ENCODE results near the gene C11orf52.
A peak's percentile ranks its signal among the peaks of the same experiment; 100 is the strongest.

Gene C11orf52

DNA sequence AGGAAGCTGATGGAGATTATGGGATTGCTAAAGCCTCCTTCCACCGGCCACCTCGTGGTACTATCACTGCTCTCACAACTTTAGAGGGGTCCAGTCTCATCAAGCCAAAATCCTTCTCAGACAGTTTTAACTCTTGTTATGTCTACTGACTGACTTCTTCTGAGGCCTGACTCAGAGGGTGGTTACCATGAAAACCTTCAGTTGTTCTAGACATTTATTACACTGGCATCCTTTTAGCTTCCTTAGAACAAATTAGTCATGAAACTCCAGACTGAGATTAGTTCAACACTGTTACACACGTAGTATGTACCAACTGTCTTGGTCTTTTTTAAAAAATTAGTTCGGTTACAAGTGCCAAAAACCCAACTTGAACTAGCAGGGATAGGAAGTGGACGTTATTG is 25.9 kb downstream of the C11orf52 start:
- peak; percentile 89 for DNase-seq (ENCODE audit: low read depth)
- TF ChIP-seq, protein P1, sequence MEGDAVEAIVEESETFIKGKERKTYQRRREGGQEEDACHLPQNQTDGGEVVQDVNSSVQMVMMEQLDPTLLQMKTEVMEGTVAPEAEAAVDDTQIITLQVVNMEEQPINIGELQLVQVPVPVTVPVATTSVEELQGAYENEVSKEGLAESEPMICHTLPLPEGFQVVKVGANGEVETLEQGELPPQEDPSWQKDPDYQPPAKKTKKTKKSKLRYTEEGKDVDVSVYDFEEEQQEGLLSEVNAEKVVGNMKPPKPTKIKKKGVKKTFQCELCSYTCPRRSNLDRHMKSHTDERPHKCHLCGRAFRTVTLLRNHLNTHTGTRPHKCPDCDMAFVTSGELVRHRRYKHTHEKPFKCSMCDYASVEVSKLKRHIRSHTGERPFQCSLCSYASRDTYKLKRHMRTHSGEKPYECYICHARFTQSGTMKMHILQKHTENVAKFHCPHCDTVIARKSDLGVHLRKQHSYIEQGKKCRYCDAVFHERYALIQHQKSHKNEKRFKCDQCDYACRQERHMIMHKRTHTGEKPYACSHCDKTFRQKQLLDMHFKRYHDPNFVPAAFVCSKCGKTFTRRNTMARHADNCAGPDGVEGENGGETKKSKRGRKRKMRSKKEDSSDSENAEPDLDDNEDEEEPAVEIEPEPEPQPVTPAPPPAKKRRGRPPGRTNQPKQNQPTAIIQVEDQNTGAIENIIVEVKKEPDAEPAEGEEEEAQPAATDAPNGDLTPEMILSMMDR (conservative IDR thresholded peaks at IDR 0.05; ENCODE audit: low read depth, low read length): no peak
- no peak overlapping the region for H3K4me3 ChIP-seq (ENCODE audit: low read depth, low read length)

DNA sequence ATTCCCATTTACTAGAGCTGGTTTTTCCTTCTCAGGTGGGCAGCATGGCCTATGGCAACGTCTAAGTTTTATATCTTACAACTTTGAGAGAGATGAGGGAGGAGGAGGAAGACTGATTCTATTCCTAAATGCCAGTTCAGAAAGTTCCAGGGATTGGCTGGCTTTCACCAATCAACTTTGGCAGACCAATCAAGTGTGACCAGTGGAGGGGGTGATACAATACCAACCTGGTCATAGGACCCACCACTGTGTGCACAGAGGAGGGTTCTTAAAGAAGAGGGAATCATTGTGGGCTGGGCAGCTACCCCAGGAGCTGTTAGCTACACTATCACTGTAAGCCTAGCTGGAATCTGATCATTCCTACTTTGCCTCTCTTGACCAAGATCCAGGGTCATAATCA is 26.5 kb downstream of the C11orf52 start:
- no peak overlapping the region for H3K4me3 ChIP-seq (ENCODE audit: low read depth, low read length)
- TF ChIP-seq, protein P1 (conservative IDR thresholded peaks at IDR 0.05; ENCODE audit: low read depth, low read length): no peak
- no peak for DNase-seq (ENCODE audit: low read depth)

DNA sequence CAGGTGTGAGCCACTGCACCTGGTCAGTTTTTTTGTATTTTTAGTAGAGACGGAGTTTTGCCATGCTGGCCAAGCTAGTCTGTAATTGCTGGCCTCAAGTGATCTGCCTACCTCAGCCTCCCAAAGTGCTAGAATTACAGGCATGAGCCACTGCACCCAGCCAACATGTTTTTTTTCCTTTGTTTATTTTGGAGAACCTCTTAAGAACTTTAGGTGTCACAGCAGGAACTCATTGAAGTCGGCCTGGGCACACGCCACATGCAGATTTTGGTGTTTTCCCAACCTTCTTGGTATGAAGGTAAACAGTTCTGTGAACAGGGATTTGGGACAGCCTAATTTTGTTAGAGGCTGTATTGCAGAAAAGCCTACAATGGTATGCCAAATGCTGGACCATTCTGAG is 27.8 kb downstream of the C11orf52 start:
- TF ChIP-seq, protein P1 (conservative IDR thresholded peaks at IDR 0.05; ENCODE audit: low read depth, low read length): no peak

DNA sequence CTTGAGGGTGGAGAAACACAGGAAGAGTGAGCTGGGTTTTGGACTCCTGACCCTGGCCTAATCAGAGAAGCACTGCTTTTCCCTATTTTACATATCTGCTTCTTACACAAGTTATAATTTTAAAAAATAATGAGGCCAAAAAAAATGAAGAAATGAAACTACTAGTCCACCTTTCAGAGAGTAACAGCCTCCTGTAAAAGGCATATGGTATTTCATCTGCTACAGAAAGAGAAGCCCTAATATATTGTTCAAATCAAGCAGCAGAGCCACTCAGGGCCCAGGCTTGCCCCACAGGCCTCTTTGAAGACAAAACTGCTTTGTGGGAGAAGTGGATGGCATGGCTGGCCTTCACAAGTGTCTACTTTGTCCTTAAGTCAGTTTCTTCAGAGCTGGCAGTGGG is 28.4 kb downstream of the C11orf52 start:
- TF ChIP-seq, protein P1 (conservative IDR thresholded peaks at IDR 0.05; ENCODE audit: low read depth, low read length): no peak
- no peak for DNase-seq (ENCODE audit: low read depth)
- H3K4me3 ChIP-seq (ENCODE audit: low read depth, low read length): no peak overlapping the region

More for the DNA sequence above, 27.8 kb downstream of the C11orf52 start:
- DNase-seq (ENCODE audit: low read depth): peak; percentile 52
- H3K4me3 ChIP-seq (ENCODE audit: low read depth, low read length): no peak overlapping the region

DNA sequence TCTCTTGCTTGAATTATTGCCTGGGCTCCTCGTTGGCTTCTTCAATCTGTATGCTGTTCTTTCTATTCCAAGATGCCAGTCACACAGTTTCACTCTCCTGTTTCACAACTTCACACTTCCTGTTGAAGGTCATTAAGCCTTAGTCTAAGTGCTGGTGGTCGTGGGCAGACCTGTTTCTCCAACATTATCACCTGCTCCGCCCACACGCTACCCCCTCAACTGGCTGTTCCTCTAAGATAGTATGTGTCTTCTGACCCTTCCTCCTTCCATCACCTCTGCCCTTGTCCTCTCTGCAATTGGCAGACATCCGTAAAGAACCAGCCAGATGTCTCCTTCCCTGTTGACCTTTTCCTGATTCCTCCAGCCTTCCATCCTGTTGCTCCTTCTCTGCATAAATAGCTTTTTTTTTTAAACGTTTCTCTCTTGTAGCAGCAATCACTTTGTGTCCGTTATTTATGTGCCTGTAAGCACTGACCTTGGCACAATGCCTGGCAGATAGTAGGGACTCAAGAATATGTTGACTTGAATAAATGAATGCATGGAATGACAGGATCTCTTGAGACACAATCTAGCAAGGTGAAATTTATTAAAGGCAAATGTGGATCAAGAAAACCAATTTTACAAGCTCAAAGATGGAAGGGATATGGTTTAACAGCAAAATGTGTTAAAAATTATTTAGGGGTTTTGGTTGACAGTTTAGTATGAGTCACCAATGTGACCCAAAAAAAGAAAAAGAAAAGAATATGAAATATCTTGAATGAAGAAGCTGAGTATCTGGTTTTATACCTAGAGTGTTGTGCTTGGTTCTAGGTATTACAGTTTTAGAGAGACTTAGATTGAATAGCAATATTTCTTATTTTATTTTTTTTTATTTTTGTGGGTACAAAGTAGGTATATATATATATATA is 31.1 kb downstream of the C11orf52 start:
- H3K4me3 ChIP-seq (ENCODE audit: low read depth, low read length): no peak overlapping the region
- TF ChIP-seq, protein P1 (conservative IDR thresholded peaks at IDR 0.05; ENCODE audit: low read depth, low read length): no peak
- no peak for DNase-seq (ENCODE audit: low read depth)

DNA sequence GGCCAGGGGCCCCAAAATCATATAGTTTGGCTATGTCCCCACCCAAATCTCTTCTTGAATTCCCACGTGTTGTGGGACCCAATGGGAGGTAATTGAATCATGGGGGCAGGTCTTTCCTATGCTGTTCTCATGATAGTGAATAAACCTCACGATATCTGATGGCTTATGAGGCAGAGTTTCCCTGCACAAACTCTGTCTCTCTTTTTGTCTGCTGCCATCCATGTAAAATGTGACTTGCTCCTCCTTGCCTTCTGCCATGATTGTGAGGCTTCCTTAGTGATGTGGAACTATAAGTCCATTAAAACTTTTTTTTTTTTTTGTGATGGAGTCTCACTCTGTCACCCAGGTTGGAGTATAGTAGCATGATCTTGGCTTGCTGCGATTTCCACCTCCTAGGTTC is 32.9 kb downstream of the C11orf52 start:
- DNase-seq (ENCODE audit: low read depth): no peak
- TF ChIP-seq, protein P1 (conservative IDR thresholded peaks at IDR 0.05; ENCODE audit: low read depth, low read length): no peak
- no peak overlapping the region for H3K4me3 ChIP-seq (ENCODE audit: low read depth, low read length)

DNA sequence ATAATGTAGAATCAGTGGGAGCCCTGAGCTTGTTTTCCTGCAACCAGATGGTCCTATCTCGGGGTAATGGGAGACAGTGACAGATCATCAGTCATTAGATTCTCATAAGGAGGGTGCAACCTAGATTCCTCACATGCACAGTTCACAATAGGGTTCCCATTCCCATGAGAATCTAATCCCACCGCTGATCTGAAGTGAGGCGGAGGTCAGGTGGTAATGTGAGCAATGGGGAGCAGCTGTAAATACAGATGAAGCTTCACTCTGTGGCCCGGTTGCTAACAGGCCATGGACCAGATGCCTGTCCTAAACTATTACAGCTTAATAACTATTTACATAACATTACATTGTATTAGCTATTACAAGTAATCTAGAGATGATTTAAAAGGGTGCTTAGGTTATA is 35.4 kb downstream of the C11orf52 start:
- no peak overlapping the region for H3K4me3 ChIP-seq (ENCODE audit: low read depth, low read length)
- TF ChIP-seq, protein P1 (conservative IDR thresholded peaks at IDR 0.05; ENCODE audit: low read depth, low read length): no peak
- DNase-seq (ENCODE audit: low read depth): no peak
